Right hindlimb (tissue), 1 donor: ENCODE data around the gene EPHA2.
"Not testable (repeated sequence)": the region's sequence is repeated elsewhere in the genome, so short reads cannot be mapped to it uniquely, and the experiment has no call there.

Experiments used
- DNase-seq: peaks from one replicate; pipeline ENCODE4 v3.0.0-alpha.2; 2018

EPHA2 gene

DNA sequence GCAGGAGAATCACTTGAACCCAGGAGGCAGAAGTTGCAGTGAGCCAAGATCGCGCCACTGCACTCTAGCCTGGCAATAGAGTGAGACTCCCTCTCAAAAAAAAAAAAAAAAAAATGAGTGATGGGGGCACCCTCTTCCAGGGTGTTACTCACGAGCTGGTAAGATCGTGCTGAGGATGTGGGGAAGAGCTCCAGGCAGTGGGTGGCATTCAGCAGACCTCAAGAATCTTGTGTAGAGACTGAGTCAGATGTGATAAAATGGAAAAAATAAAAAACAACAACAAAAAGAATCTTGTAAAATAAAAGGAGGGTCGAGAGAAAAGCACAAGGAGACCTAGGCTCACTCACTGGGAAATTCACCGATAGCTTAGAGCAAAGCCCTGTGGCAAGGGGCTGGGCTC, 38.5 kb downstream of the EPHA2 start:
- DNase-seq = no peak

GRCh38 chr1:16116625-16117024, 39.2 kb downstream of the EPHA2 start:
- no peak for DNase-seq

GRCh38 chr1:16116002-16116401, 39.9 kb downstream of the EPHA2 start:
- DNase-seq = no peak

- DNase-seq = no peak
These were observed 40.3 kb downstream of the EPHA2 start for GRCh38 chr1:16115468-16115983.

- peak; percentile 41 for DNase-seq
These were observed 41.1 kb downstream of the EPHA2 start for GRCh38 chr1:16114527-16115467.

DNA sequence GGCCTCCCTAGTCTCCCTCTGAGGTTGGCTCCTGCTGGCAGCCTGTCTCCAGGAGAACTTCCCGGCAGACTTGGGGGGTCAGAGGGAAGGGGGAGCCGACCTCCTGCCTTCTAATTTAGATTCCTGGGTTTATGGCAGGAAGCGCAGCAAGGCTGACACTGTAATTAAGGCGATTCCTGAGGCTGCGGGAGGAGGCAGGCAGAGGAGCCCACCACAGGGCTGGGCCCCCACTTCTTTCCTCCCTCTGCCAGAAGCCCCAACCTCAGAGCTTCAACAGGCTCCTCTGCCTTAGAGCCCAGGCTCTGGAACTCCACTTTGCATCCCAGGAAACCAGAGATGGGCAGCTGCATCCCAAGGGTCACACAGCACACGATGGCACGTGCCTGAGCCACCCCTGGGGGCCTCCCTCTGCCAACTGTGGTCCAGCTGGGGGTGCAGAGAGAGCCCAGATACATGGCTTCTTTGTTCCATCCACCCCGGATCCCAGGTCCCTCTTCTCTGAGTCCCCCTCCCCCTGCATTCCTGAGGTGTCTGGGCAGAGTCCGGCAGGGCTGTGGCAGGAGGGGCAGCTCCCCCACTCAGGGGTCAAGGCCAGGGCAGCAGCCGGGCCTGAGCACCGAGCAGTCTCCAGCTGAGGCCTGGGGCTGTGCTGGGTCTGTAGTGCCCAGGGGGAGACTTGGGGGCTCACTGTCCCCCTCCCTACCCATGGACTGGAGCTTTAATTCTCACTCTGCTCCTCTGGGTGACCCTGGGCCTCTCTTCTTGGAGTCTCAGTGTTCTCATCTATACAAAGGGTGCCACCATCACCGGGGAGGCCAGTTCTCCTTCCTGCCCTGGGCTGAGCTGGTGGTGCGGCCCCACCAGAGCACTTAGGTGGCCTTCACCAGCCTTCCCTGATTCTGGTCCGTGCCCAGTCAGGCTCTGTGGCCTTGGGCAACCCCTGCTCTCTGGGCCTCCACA, 43.0 kb downstream of the EPHA2 start:
- peak; percentile 68 for DNase-seq

GRCh38 chr1:16111771-16112595, 43.9 kb downstream of the EPHA2 start:
- DNase-seq = peak; percentile 80

GRCh38 chr1:16110884-16111283, 45.0 kb downstream of the EPHA2 start:
- DNase-seq = no peak

GRCh38 chr1:16110456-16110855, 45.4 kb downstream of the EPHA2 start:
- no peak for DNase-seq

- DNase-seq = no peak
These were observed 46.3 kb downstream of the EPHA2 start for GRCh38 chr1:16109571-16109970.

DNA sequence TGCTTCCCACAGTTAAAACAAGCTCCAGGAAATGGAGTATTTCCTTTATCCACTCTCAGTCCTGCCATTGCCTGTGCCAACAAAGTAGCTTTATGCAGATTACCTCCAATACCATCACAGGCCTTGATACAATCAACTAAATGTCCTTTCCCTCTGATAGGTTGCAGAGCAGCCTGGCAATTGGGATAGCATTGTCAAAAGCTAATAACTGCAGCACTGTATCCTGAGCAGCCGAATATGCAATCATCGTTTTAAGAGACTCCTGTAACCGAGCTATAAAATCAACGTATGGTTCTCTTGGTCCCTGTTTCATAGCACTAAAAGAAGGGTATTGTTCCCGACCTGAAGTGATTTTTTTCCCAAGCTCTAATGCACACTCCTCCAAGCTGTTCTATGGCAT, 48.8 kb downstream of the EPHA2 start:
- not testable (repeated sequence) for DNase-seq

DNA sequence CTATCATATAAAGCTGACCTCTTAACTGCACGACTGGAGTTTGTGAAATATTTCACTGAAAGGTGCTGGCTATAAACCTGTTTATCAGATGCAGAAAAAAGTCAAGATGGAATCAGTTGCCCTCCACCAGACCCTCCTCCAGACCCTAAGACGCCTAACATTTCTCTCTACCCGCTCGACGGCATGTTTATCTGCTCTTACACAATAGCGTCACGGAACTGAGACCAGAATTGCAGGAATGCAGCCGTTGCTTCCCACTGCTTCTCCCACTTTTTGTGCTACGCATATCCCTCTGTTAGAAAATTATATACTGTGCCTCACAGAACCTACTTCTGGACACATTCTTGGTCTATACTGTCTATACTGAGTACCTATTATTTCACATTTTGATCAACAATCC, 54.2 kb downstream of the EPHA2 start:
- DNase-seq = no peak

GRCh38 chr1:16099412-16099811, 56.5 kb downstream of the EPHA2 start:
- no peak for DNase-seq

DNA sequence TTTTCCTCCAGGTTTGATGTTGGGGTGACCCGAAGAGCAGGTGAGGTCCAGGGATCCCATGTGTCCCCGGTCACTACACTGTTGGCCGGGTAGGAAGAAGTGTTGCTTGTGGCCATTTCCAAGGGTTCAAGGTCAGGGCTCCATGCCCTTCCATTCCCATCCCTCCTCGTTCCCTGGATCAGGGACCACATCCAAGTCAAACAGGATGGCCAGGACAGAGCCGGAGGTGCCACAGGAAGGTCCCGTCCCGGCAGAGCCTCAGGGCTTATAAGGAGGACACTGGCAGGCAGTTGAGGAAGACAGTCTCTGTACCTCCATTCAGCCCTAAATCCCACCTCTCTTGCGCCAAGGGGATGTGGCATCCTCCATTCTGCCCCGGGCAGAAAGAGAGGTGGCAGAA, 60.4 kb downstream of the EPHA2 start:
- DNase-seq = no peak

- DNase-seq = no peak
These were observed 61.3 kb downstream of the EPHA2 start for GRCh38 chr1:16094453-16095158.

DNA sequence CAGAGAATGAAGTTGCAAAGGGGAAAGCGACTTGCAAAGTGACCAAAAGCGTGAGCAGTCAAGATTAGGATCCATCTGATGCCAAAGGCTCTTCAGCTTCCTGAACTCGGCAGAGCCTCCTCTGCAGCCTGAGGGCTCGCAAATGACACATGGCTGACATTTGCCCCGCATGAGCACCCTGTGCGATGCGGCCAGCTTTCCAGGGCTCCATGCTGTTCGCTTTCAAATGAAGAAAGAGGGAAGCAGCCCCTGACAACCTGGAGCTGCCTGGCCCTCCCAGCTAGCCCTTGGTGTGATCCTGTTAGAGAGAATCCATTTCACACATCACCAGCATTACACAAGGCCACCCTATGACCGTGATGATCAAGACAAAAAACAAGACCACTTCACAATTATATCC, 62.3 kb downstream of the EPHA2 start:
- DNase-seq = no peak

GRCh38 chr1:16092923-16093511, 62.9 kb downstream of the EPHA2 start:
- no peak for DNase-seq

DNA sequence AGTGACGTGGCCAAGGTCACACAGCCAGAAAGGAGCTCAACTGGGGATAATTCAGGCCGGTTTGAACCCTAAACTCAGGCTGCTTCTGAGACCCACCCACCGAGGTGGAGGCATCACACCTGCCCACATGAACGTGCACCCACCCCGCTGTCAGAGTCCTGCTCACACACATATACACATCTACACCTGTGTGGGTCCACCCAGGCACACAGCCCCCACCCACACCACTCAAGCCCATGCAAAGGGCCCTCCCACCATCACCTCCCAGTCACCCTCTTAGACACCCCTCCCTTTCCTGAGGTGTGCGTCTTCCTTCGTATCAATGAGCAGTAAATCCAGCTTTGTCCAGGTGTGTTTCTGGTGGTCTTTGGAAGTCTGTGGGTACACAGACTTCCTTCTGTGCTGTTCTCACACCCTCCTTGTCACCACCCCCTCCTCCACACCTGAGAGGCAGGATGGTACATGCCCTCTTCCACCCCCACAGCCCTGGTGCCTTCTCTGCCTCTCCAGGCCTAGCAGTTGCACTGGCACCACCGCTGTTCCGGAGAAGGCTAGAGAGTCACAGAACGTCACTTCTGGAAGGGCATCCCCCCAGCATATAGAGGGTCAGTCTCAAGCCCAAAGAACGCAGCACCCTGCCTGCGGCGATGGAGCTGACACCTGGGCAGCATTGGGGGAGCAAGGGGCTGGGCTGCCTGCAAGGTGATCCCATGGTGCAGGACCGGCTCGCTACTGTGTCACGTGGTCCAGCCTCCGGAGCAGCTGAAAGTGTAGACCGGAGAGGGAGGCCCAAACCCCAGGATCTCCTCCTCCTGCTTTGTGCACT, 63.6 kb downstream of the EPHA2 start:
- DNase-seq = no peak

DNA sequence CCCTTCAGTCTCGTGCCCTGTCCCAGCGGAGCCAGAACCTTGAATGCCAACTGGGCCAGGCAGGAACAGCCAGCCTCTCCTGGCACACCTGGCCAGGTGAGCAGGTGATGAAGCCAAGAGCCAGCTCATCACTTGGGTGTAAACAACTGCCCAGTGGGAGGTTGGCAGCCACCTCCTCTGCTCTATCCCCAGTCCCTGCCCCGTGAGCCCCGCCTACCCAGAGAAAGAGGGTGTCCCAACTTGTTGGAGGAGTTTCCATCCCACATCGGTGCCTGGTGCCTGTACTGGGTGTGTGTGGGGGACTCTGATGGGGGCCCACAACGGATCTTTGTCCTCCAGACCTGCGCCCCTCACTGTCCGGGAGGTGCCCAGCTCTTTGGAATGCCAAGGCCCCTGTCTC, 64.6 kb downstream of the EPHA2 start:
- DNase-seq = no peak

DNA sequence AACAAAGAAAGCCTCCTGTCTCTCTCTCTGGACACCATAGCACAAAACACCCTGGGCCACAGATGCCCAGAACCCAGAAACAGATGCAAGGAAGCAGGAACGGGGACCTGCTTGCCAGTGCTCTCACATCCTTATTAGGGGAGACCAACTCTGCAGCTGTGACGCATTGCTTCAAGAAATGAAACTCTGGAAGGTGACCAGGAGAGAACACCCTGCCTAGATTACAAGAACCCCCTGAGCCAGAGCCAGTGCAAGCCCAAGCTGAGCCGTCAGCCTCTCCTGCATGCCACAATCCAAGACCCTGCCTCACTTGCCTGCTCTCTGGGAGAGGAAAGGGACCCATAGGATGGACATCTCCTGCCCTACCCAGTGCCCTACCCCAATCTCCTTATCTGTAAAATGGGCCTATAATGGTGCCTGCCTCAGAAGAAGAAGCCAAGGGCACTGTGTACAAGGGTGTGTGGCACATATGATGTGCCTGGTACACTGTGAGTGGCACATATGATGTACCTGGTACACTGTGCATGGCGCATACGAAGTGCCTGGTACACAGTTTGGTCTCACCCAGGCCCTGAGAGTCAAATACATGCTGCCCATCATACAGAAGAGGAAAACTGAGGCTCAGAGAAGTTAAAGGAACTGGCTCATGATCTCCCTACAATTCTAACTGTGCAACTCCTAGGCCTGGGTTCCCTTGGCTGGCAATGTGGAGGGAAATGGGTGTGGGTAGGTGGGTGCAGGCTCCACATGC, 65.6 kb downstream of the EPHA2 start:
- DNase-seq = no peak
